ENCODE data around the gene UAP1L1.

UAP1L1 gene

DNA sequence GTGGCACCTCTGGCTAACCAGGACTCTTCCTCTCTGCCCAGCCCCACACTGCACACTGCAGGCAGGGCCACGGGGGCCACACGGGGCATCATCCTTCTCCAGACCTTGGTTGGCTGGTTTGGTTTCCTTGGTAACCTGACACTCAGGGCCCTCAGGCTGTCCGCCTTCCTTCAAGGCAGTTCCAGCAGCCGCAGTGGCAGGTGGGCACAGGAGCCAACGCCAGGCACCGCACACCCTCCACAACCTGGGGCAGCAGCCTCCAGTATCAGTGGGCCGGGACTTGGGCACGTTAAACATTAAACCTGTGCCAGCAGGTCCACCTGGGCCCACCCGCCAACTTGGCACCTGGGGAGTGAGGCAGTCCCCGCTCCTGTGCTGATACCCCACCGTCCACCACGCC is 33.3 kb upstream of the UAP1L1 start:
- Histone ChIP-seq H3K27ac (no peak overlapping the region), H3K27me3 (peaks cover 87% of the 10 kb centered on the region), H3K4me3 (ENCODE audit: low read depth in 1 of 2, low read length in 1 of 2) (no peak overlapping the region), H3K36me3 (peaks cover 2% of the 10 kb centered on the region), H3K4me1 (ENCODE audit: control insufficient read depth in 1 of 2, insufficient read depth in 1 of 2, low read depth in 1 of 2, low read length in 1 of 2) (peaks cover 11 to 13% of the 10 kb centered on the region in 2 experiments), H3K9me3 (no peaks in the 10 kb centered on the region)
- TF ChIP-seq, protein P1, sequence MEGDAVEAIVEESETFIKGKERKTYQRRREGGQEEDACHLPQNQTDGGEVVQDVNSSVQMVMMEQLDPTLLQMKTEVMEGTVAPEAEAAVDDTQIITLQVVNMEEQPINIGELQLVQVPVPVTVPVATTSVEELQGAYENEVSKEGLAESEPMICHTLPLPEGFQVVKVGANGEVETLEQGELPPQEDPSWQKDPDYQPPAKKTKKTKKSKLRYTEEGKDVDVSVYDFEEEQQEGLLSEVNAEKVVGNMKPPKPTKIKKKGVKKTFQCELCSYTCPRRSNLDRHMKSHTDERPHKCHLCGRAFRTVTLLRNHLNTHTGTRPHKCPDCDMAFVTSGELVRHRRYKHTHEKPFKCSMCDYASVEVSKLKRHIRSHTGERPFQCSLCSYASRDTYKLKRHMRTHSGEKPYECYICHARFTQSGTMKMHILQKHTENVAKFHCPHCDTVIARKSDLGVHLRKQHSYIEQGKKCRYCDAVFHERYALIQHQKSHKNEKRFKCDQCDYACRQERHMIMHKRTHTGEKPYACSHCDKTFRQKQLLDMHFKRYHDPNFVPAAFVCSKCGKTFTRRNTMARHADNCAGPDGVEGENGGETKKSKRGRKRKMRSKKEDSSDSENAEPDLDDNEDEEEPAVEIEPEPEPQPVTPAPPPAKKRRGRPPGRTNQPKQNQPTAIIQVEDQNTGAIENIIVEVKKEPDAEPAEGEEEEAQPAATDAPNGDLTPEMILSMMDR (IDR thresholded peaks at IDR 0.05): no peak

DNA sequence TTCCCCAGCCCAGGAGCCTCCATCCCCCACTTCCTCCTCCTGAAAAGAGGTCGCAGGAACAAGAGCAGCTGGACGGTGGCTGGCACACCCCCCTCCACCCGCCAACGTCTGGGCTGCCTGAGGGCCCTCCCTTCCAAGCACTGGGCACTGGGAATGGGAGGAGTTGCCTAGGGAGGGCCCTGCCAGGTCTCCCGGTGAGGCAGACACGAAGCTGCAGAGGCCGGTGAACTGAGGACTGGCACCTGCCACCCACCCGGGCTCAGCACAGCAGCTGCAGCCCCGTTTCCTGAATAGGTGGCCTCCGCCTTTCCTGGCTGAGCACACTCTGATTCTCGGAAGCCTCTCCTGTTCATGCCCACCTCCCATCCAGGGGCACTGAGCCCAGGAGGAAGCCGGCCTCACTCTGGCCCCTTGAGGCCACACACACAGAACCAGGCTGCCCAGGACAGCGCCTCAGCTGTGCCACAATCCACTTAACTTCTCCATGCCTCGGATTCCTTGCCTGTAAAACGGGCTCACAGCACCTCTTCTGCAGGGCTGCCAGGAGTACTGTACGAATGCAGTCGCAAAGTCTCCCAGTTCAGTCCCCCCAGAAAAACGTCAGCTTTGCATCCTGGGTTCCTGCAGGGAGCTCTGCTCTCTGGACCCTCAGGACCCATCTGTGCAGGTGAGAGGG is 32.7 kb upstream of the UAP1L1 start:
- no peaks in the 10 kb centered on the region for H3K9me3 ChIP-seq
- H3K27me3 ChIP-seq: peaks cover 93% of the 10 kb centered on the region
- TF ChIP-seq, protein P1 (IDR thresholded peaks at IDR 0.05): no peak
- H3K4me3 ChIP-seq (ENCODE audit: low read depth in 1 of 2, low read length in 1 of 2): no peak overlapping the region
- H3K36me3 ChIP-seq: no peaks in the 10 kb centered on the region
- no peak overlapping the region for H3K27ac ChIP-seq
- H3K4me1 ChIP-seq (ENCODE audit: control insufficient read depth in 1 of 2, insufficient read depth in 1 of 2, low read depth in 1 of 2, low read length in 1 of 2): peaks cover 11 to 13% of the 10 kb centered on the region in 2 experiments

DNA sequence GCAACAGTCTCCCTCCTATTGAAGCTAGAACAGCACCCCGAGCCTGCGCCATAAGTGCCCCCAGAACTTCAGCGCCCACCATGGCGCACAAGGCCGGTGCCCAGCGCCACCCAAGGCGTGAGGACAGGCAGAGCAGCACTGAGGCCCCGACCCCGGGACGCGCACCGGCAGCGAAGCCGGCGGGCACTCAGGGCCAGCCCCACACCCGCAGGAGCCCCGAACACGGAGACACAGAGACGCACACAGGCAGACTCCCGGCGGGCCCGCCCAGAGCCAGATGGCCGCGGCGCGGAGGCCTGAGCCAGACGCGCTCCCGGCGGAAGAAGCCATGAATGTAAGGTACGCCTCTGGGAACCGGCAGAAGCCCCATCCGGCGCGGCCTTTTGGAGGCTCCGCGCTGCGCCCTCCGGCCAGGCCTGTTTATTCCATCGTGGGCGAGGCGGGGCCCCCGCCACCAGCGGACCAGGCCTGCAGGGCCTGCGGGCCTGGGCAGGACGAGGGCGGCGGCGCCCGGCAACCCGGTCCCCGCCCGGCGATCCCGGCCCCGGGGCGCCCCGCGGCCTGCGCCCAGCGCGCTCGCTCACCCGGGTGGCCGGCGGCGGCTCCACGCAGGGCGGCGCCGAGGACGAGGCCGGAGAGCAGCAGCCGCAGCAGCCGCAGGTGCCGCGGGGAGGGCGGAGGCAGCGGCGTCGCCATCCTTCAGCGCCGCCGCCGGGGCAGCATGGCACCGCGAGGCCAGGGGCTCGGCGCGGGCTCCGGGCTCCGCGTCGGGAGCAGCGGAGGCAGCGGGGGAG is 31.8 kb upstream of the UAP1L1 start:
- Histone ChIP-seq H3K27me3 (peaks cover 97% of the 10 kb centered on the region), H3K36me3 (no peaks in the 10 kb centered on the region), H3K4me3 (ENCODE audit: low read depth in 1 of 2, low read length in 1 of 2) (no peak overlapping the region), H3K4me1 (ENCODE audit: control insufficient read depth in 1 of 2, insufficient read depth in 1 of 2, low read depth in 1 of 2, low read length in 1 of 2) (peaks cover 11 to 13% of the 10 kb centered on the region in 2 experiments), H3K27ac (no peak overlapping the region), H3K9me3 (no peaks in the 10 kb centered on the region)
- TF ChIP-seq, protein P1 (IDR thresholded peaks at IDR 0.05): no peak

DNA sequence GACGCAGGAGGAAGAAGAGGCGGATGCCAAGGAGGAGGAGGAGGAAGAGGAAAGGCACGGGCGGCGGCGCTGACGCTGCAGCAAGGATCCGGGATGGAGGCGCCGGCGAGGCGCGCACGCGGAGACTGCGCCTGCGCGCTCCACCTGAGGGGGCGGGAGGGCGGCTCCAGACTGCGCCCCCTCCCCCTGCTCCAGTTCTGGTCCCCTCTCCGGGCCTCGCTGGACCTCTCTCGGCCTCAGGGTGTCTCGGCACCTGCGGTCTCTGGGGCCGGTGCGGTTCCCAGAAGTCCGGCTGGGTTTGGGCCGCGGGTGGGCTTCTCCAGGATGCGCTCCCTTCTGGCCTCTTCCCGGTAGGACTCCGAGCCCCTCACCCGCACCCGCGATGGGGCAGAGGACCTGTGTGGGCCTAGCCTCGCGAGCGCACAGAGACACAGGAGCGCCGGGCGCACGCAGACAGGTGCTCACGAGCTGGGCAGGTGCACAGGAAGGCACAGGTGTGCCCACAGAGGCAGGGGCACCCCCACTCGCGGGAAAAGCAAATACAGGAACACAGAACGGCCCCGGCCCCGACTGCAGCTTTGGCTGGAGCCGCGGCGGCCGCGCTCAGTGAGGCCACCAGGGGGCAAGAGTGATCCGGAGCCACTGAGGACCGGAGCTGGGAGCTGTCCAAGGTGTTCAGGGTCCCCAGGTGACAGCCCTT is 31.1 kb upstream of the UAP1L1 start, which contains the start of gene NPDC1:
Gene NPDC1 (minus strand): TSS at position 90 of the 700 bp plus-strand sequence. CDS start 188 bp downstream, outside the sequence.
- no peak within 1 kb of the TSS for H3K27ac ChIP-seq
- peaks cover 97% of the 10 kb centered on the region for H3K27me3 ChIP-seq
- TF ChIP-seq, protein P1 (IDR thresholded peaks at IDR 0.05): peak; percentile 63

DNA sequence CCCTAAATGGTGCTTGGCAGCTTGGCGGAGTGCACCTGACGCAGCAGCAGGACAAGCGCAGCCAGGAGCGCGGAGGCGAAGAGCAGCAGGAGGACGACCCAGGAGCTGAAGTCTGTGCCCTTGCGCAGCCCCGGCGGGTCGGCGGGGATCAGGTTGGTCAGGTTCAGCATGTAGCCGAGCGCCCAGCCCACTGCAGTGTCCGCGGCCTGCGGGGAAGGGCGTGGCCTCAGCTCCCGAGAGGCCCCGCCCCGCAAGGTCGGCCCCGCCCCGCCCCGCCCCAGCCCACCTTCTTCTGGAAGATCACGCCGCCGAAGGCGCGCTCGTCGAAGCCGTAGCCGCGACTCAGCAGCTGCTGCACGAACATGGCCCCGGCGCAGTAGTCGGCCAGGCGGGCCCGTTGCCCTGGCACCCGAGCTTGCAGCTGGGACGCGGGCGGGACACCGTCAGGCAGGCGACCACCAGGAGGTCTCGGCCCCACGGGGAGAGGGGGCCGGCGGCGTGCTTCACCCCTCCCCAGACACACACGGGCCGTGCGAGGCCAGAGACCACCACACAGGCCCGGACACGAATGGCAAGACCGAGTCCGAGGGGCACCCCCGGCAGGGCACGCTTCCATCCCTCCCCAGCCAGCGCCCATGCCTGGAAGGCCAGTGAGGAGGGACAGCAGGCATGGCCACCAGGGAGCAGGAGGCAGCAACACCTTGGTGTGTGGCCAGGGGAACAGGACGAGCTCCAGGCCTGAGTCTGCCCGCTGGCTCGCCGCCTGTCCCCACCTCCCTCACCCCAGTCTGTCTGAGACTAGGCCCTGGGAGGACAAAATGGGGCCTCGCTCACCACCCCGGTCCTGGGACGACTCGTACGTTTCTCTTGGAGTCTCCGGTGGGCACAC is 28.4 kb upstream of the UAP1L1 start:
- TF ChIP-seq, protein P1 (IDR thresholded peaks at IDR 0.05): no peak
- Histone ChIP-seq H3K4me1 (ENCODE audit: control insufficient read depth in 1 of 2, insufficient read depth in 1 of 2, low read depth in 1 of 2, low read length in 1 of 2) (peaks cover 28 to 32% of the 10 kb centered on the region in 2 experiments), H3K27me3 (peaks cover 100% of the 10 kb centered on the region), H3K9me3 (no peaks in the 10 kb centered on the region), H3K27ac (no peak overlapping the region), H3K4me3 (ENCODE audit: low read depth in 1 of 2, low read length in 1 of 2) (no peak overlapping the region), H3K36me3 (no peaks in the 10 kb centered on the region)

More for the DNA sequence above, 31.1 kb upstream of the UAP1L1 start, which contains the start of gene NPDC1:
- peak within 1 kb of the TSS in 1 of 2 experiments; percentile 24 for H3K4me3 ChIP-seq (ENCODE audit: low read depth in 1 of 2, low read length in 1 of 2)
- no peaks in the 10 kb centered on the region for H3K9me3 ChIP-seq
- H3K36me3 ChIP-seq: no peaks in the 10 kb centered on the region
- peaks cover 11 to 13% of the 10 kb centered on the region in 2 experiments for H3K4me1 ChIP-seq (ENCODE audit: control insufficient read depth in 1 of 2, insufficient read depth in 1 of 2, low read depth in 1 of 2, low read length in 1 of 2)

All from neutrophil (primary cell).